ENCODE results near the gene USP53. TPM values are rescaled to one million over a fixed set of nuclear protein-coding genes. Genes with fewer than 3 reads are reported as not detected.
"Not testable (repeated sequence)": the region's sequence is repeated elsewhere in the genome, so short reads cannot be mapped to it uniquely, and the experiment has no call there.

USP53 gene
- total RNA-seq: 10 to 100 TPM; 51.5 to 62.9 TPM

- Histone ChIP-seq H3K4me1 (peaks cover 0 to 21% of the 10 kb centered on the region in 2 donors), H3K27ac (peak within 1 kb of the TSS; percentile 96 to 97), H3K4me3 (peak within 1 kb of the TSS; percentile 86 to 91), H3K9me3 (no peaks in the 10 kb centered on the region), H3K27me3 (no peaks in the 10 kb centered on the region), H3K36me3 (peaks cover 7% of the 10 kb centered on the region)
- DNase-seq (ENCODE audit: low spot score): peak; percentile 99
- TF ChIP-seq CTCF (IDR thresholded peaks at IDR 0.05): no peak
Measured at GRCh38 chr4:119212234-119212963, at the start of gene USP53. Gene USP53, plus strand, starts transcription at chr4:119212713. Its CDS starts 27,047 bp downstream, at chr4:119239760.

DNA sequence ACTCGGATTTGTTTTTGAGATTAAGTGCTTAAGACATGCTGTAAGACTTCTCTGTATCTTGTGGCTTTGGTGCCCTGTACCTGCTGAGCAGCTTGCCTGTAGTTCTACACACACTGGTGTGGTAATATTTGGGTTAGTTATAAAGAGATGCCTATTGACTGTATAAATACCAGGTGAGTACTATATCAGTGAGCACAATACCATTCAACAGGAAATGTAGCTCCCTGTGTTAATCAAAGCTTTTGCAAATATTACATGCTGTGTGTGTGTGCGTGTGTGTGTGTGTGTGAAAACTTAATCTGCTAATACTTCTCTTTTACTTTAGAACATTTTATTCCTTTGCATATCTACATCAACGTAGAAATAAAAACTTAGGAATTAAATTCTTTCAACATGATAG is 46.7 kb upstream of the USP53 start:
- H3K36me3 ChIP-seq: peaks cover 56% of the 10 kb centered on the region
- no peaks in the 10 kb centered on the region for H3K4me1 ChIP-seq
- H3K27ac ChIP-seq: no peak overlapping the region
- no peak for DNase-seq (ENCODE audit: low spot score)
- TF ChIP-seq CTCF (IDR thresholded peaks at IDR 0.05): no peak
- H3K27me3 ChIP-seq: no peaks in the 10 kb centered on the region
- no peaks in the 10 kb centered on the region for H3K9me3 ChIP-seq
- H3K4me3 ChIP-seq: no peak overlapping the region

- no peak for TF ChIP-seq CTCF (IDR thresholded peaks at IDR 0.05)
Measured at GRCh38 chr4:119170195-119170594, 42.3 kb upstream of the USP53 start.

GRCh38 chr4:119172223-119172622 is 40.3 kb upstream of the USP53 start:
- Histone ChIP-seq H3K4me1 (no peaks in the 10 kb centered on the region), H3K36me3 (peaks cover 44% of the 10 kb centered on the region), H3K9me3 (no peaks in the 10 kb centered on the region), H3K4me3 (no peak overlapping the region), H3K27me3 (no peaks in the 10 kb centered on the region), H3K27ac (no peak overlapping the region)
- DNase-seq (ENCODE audit: low spot score): no peak
- no peak for TF ChIP-seq CTCF (IDR thresholded peaks at IDR 0.05)

More at GRCh38 chr4:119170195-119170594, 42.3 kb upstream of the USP53 start:
- DNase-seq (ENCODE audit: low spot score): no peak
- Histone ChIP-seq H3K36me3 (peaks cover 44% of the 10 kb centered on the region), H3K27me3 (no peaks in the 10 kb centered on the region), H3K4me1 (no peaks in the 10 kb centered on the region), H3K27ac (no peak overlapping the region), H3K9me3 (no peaks in the 10 kb centered on the region), H3K4me3 (no peak overlapping the region)

- H3K9me3 ChIP-seq; H3K4me3 ChIP-seq; H3K27ac ChIP-seq; H3K4me1 ChIP-seq; H3K27me3 ChIP-seq; DNase-seq (ENCODE audit: low spot score): not testable (repeated sequence)
- peaks cover 40% of the 10 kb centered on the region for H3K36me3 ChIP-seq
Measured at GRCh38 chr4:119173729-119174361, 38.7 kb upstream of the USP53 start.

DNA sequence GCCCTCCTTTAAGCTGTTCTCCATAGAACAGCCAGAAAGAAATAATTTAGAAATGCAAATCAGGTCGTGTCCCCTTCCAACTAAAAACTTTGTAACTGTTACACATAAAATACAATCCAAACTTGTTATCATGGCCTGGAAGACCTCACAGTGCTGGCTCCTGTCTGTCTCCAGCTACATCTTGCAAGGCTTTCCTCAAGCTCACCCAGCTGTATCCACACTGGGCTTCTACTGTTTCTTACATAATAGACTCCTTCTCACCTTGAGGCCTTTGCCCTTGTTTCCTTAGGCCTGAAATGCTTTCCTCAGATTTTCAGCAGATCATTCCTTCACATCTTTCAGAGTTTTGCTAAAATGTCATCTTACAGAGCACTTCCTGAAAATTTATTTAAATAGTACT is 33.5 kb upstream of the USP53 start:
- H3K27ac ChIP-seq: no peak overlapping the region
- no peaks in the 10 kb centered on the region for H3K9me3 ChIP-seq
- H3K27me3 ChIP-seq: no peaks in the 10 kb centered on the region
- H3K36me3 ChIP-seq: peaks cover 21% of the 10 kb centered on the region
- no peak for DNase-seq (ENCODE audit: low spot score)
- no peaks in the 10 kb centered on the region for H3K4me1 ChIP-seq
- TF ChIP-seq CTCF (IDR thresholded peaks at IDR 0.05): no peak
- no peak overlapping the region for H3K4me3 ChIP-seq
